ENCODE data around the gene SLC16A2. TPM values are rescaled to one million over a fixed set of nuclear protein-coding genes. Genes with fewer than 3 reads are reported as not detected.

SLC16A2 gene
- total RNA-seq, 1 experiment from 2014 or later, result 8.5 TPM

GRCh38 chrX:74431797-74432196 lies 10.5 kb downstream of the SLC16A2 start:
- Histone ChIP-seq H3K4me3 (ENCODE audit: low read length) (no peak overlapping the region), H3K4me1 (ENCODE audit: insufficient read depth, low read length) (peaks cover 4% of the 10 kb centered on the region), H3K79me2 (ENCODE audit: low read length) (0 out of 2 replicates have a peak, but pooled peaks cover 5% of the 10 kb centered on the region), H3K27me3 (ENCODE audit: low read length) (no peaks in the 10 kb centered on the region), H3F3A (ENCODE audit: low read length, unreplicated experiment) (no peaks in the 10 kb centered on the region), H2AFZ (ENCODE audit: low read length) (no peak overlapping the region), H3K4me2 (ENCODE audit: low read length) (no peak overlapping the region), H3K9ac (ENCODE audit: low read length) (no peak overlapping the region), H3K9me3 (ENCODE audit: low read length) (no peaks in the 10 kb centered on the region), H3K9me2 (replicated peaks; ENCODE audit: low read length) (no peaks in the 10 kb centered on the region), H3K36me3 (ENCODE audit: low read depth, low read length) (no peaks in the 10 kb centered on the region), H3K27ac (ENCODE audit: low read length) (no peak overlapping the region), H4K20me1 (ENCODE audit: low read length) (no peaks in the 10 kb centered on the region)
- no TSS peak for BruUV-seq (replicated peaks)
- TF ChIP-seq CTCF (conservative IDR thresholded peaks at IDR 0.05; ENCODE audit: low read depth, low read length) (no peak), EZH2 (IDR thresholded peaks at IDR 0.05; ENCODE audit: low read length, unreplicated experiment) (no peak), EZH2phosphoT487 (IDR thresholded peaks at IDR 0.05; ENCODE audit: borderline replicate concordance, low read length) (no peak)
- ATAC-seq, result no peak
- CTCF ChIA-PET, result no interaction called here
- intact Hi-C loops (cut with micrococcal nuclease), result no loop called here
- POLR2A ChIA-PET (ENCODE audit: unreplicated experiment), result no interaction called here
- DNase-seq, result no peak

GRCh38 chrX:74434336-74434735 lies 13.0 kb downstream of the SLC16A2 start:
- ChIA-PET POLR2A (ENCODE audit: unreplicated experiment) (no interaction called here), CTCF (no interaction called here)
- Histone ChIP-seq H3K9ac (ENCODE audit: low read length) (no peak overlapping the region), H3K27me3 (ENCODE audit: low read length) (no peaks in the 10 kb centered on the region), H4K20me1 (ENCODE audit: low read length) (no peaks in the 10 kb centered on the region), H3K36me3 (ENCODE audit: low read depth, low read length) (no peaks in the 10 kb centered on the region), H2AFZ (ENCODE audit: low read length) (no peak overlapping the region), H3F3A (ENCODE audit: low read length, unreplicated experiment) (no peaks in the 10 kb centered on the region), H3K4me1 (ENCODE audit: insufficient read depth, low read length) (0 out of 2 replicates have a peak, but pooled peaks cover 3% of the 10 kb centered on the region), H3K9me2 (replicated peaks; ENCODE audit: low read length) (no peaks in the 10 kb centered on the region), H3K4me2 (ENCODE audit: low read length) (no peak overlapping the region), H3K27ac (ENCODE audit: low read length) (no peak overlapping the region), H3K9me3 (ENCODE audit: low read length) (no peaks in the 10 kb centered on the region), H3K79me2 (ENCODE audit: low read length) (no peaks in the 10 kb centered on the region), H3K4me3 (ENCODE audit: low read length) (no peak overlapping the region)
- ATAC-seq, result no peak
- no TSS peak for BruUV-seq (replicated peaks)
- TF ChIP-seq EZH2 (IDR thresholded peaks at IDR 0.05; ENCODE audit: low read length, unreplicated experiment), result no peak
- no peak for TF ChIP-seq EZH2phosphoT487 (IDR thresholded peaks at IDR 0.05; ENCODE audit: borderline replicate concordance, low read length)
- TF ChIP-seq CTCF (conservative IDR thresholded peaks at IDR 0.05; ENCODE audit: low read depth, low read length), result no peak
- no peak for DNase-seq
- intact Hi-C loops (cut with micrococcal nuclease), result no loop called here

GRCh38 chrX:74437530-74437929 lies 16.2 kb downstream of the SLC16A2 start:
- no peaks in the 10 kb centered on the region for H3K79me2 ChIP-seq (ENCODE audit: low read length)
- ATAC-seq (no peak), DNase-seq (peak; percentile 49)
- ChIA-PET CTCF (no interaction called here), POLR2A (ENCODE audit: unreplicated experiment) (no interaction called here)
- no peaks in the 10 kb centered on the region for H3K36me3 ChIP-seq (ENCODE audit: low read depth, low read length)
- no peak overlapping the region for H3K4me2 ChIP-seq (ENCODE audit: low read length)
- no peaks in the 10 kb centered on the region for H3F3A ChIP-seq (ENCODE audit: low read length, unreplicated experiment)
- H3K27me3 ChIP-seq (ENCODE audit: low read length), result no peaks in the 10 kb centered on the region
- no peak overlapping the region for H3K27ac ChIP-seq (ENCODE audit: low read length)
- no peak overlapping the region for H3K9ac ChIP-seq (ENCODE audit: low read length)
- intact Hi-C loops (cut with micrococcal nuclease), result no loop called here
- no peak overlapping the region for H3K4me3 ChIP-seq (ENCODE audit: low read length)
- no TSS peak for BruUV-seq (replicated peaks)
- TF ChIP-seq CTCF (conservative IDR thresholded peaks at IDR 0.05; ENCODE audit: low read depth, low read length) (no peak), EZH2 (IDR thresholded peaks at IDR 0.05; ENCODE audit: low read length, unreplicated experiment) (no peak)
- no peaks in the 10 kb centered on the region for H4K20me1 ChIP-seq (ENCODE audit: low read length)
- H3K9me2 ChIP-seq (replicated peaks; ENCODE audit: low read length), result no peaks in the 10 kb centered on the region
- 0 out of 2 replicates have a peak, but pooled peaks cover 3% of the 10 kb centered on the region for H3K4me1 ChIP-seq (ENCODE audit: insufficient read depth, low read length)
- H3K9me3 ChIP-seq (ENCODE audit: low read length), result no peaks in the 10 kb centered on the region
- H2AFZ ChIP-seq (ENCODE audit: low read length), result no peak overlapping the region

Measured in PC-3 (cell line).